ENCODE results near the gene CPEB4.

- TF ChIP-seq POLR2A (IDR thresholded peaks at IDR 0.05) (no peak), CTCF (IDR thresholded peaks at IDR 0.05) (no peak)
Measured at GRCh38 chr5:173919443-173919842, 31.3 kb downstream of the CPEB4 start.

All from uterus (tissue), 2 donors.